Lung (tissue), 12 donors: Measurements from ENCODE around the gene SZT2. TPM values are rescaled to one million over a fixed set of nuclear protein-coding genes. Genes with fewer than 3 reads are reported as not detected.

Experiments
- ATAC-seq: fragments of 200-7000 bp; cut with Tn5 transposase; one replicate; pipeline ENCODE4 v1.9.1; 2020; ENCODE audit warnings: moderate number of reproducible peaks; ENCODE audit not compliant: insufficient read depth, low FRiP score
- DNase-seq, 3 donors: peaks; one replicate each; pipeline ENCODE4 v3.0.0-alpha.2; 2013 to 2017
- H3K27ac ChIP-seq, 2 donors: one replicate each; pipeline ENCODE4 v1.5.1; 2013; ENCODE audit warnings: mild to moderate bottlenecking in 2 of 2, moderate library complexity in 2 of 2, control low read depth in 1 of 2, inconsistent platforms in 1 of 2, low read depth in 1 of 2, low read length in 1 of 2
- H3K27me3 ChIP-seq, 3 donors: one replicate each; pipeline ENCODE4 v1.5.1; 2013; ENCODE audit warnings: low read length in 2 of 3; ENCODE audit not compliant: control insufficient read depth in 3 of 3, insufficient read depth in 3 of 3
- H3K36me3 ChIP-seq, 4 donors: one replicate each; pipeline ENCODE4 v1.5.1; 2013; ENCODE audit warnings: low read length in 4 of 4, mild to moderate bottlenecking in 1 of 4, moderate library complexity in 1 of 4; ENCODE audit not compliant: control insufficient read depth in 4 of 4, insufficient read depth in 4 of 4
- H3K4me1 ChIP-seq, 5 donors: one replicate each; pipeline ENCODE4 v1.5.1; 2013; ENCODE audit warnings: low read length in 5 of 5, mild to moderate bottlenecking in 2 of 5, moderate library complexity in 1 of 5; ENCODE audit not compliant: control insufficient read depth in 5 of 5, insufficient read depth in 5 of 5
- H3K4me3 ChIP-seq: one replicate; pipeline ENCODE4 v1.5.1; 2013; ENCODE audit warnings: mild to moderate bottlenecking, control low read depth, moderate library complexity
- H3K9ac ChIP-seq, 2 donors: one replicate each; pipeline ENCODE4 v1.5.1; 2013; ENCODE audit warnings: low read length in 2 of 2, control low read depth in 1 of 2; ENCODE audit not compliant: insufficient read depth in 1 of 2
- H3K9me3 ChIP-seq, 4 donors: one replicate each; pipeline ENCODE4 v1.5.1; 2013; ENCODE audit warnings: low read length in 3 of 4, mild to moderate bottlenecking in 1 of 4, moderate library complexity in 1 of 4; ENCODE audit not compliant: control insufficient read depth in 4 of 4, insufficient read depth in 3 of 4
- CTCF ChIP-seq: IDR thresholded peaks from 2 replicates; pipeline ENCODE4 v1.5.1; 2012; ENCODE audit warnings: mild to moderate bottlenecking; ENCODE audit errors: control extremely low read depth, extremely low read depth
- WGBS, 2 donors: extraction: QIAGEN DNeasy Blood & Tissue Kit; methylation state at CpG; one replicate each; pipeline ENCODE4 v1.1.7; 2013; 5-methylcytosine and 5-hydroxymethylcytosine counted together
- polyA plus RNA-seq, 2 donors: library from polyadenylated mRNA; stranded (reverse); fragments of 200-250 nt; gene quantifications; one replicate each; pipeline ENCODE4 v1.2.1, GENCODE V29; 2013
- total RNA-seq, 2 donors: library from RNA; depleted of rRNA in 1 of 2; stranded (reverse); fragments of >200 nt in 1 of 2; gene quantifications; one replicate each; pipeline ENCODE4 v1.2.1, GENCODE V29; 2014 to 2021
- donor health status: control.
- donor health status: control.
- donor health status: Bipolar disorder and iron deficiency.
- donor health status: healthy.
- donor health status: DM: yes; HTN: yes; CAD: no.

The SZT2 gene
- total and polyA plus RNA-seq, 4 donors, result 15.2 to 71.5 (median 40.2) TPM

GRCh38 chr1:43426221-43426620, 36.5 kb downstream of the SZT2 start:
- no peak for ATAC-seq
- Histone ChIP-seq H3K4me1 (peaks cover 0 to 8% (median 0%) of the 10 kb centered on the region in 5 donors), H3K27me3 (no peaks in the 10 kb centered on the region), H3K27ac (no peak overlapping the region), H3K36me3 (peaks cover 21 to 83% (median 50%) of the 10 kb centered on the region in 4 donors), H3K4me3 (no peak overlapping the region), H3K9me3 (peaks cover 0 to 1% (median 0%) of the 10 kb centered on the region in 4 donors), H3K9ac (no peak overlapping the region)
- WGBS, 2 donors, result 88 to 93% methylated on average over 11 of the region's 11 CpGs
- TF ChIP-seq CTCF, result no peak
- DNase-seq, result no peak

DNA sequence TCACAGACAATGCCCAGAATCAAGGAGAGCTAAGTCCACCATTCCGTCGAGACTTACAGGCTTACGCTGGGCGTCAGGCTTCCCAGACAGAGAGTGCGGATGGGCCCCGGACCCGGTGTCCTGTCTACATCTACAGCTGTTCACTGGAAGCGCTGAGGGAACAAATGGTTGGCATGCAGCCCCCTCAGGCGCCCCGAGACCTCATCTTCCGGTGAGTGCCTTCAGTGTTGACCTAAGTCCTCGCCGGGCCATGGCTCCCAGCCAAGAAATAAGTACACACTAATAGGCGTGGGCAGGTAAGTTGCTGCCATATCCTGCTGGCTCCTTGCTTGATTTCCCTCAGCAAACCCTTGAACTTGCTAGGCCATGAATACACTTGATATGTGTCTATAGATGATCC, 37.8 kb downstream of the SZT2 start:
- WGBS, 2 donors, result 80 to 91% methylated on average over 14 of the region's 14 CpGs
- ATAC-seq (no peak), DNase-seq (peak in 2 of 3 donors; percentile 31 to 48)
- Histone ChIP-seq H3K36me3 (peaks cover 27 to 84% (median 54%) of the 10 kb centered on the region in 4 donors), H3K9me3 (peaks cover 0 to 1% (median 0%) of the 10 kb centered on the region in 4 donors), H3K27ac (no peak overlapping the region), H3K27me3 (no peaks in the 10 kb centered on the region), H3K4me3 (no peak overlapping the region), H3K4me1 (peaks cover 0 to 8% (median 0%) of the 10 kb centered on the region in 5 donors), H3K9ac (no peak overlapping the region)
- TF ChIP-seq CTCF, result no peak

GRCh38 chr1:43427941-43428340, 38.2 kb downstream of the SZT2 start:
- H3K9ac ChIP-seq, result no peak overlapping the region
- H3K27ac ChIP-seq, result no peak overlapping the region
- WGBS, 2 donors, result 85 to 86% methylated on average over 9 of the region's 9 CpGs
- H3K4me3 ChIP-seq, result no peak overlapping the region
- H3K9me3 ChIP-seq, result peaks cover 0 to 1% (median 0%) of the 10 kb centered on the region in 4 donors
- ATAC-seq (no peak), DNase-seq (no peak)
- no peaks in the 10 kb centered on the region for H3K27me3 ChIP-seq
- H3K4me1 ChIP-seq, result peaks cover 0 to 8% (median 0%) of the 10 kb centered on the region in 5 donors
- TF ChIP-seq CTCF, result no peak
- H3K36me3 ChIP-seq, result peaks cover 27 to 85% (median 56%) of the 10 kb centered on the region in 4 donors

DNA sequence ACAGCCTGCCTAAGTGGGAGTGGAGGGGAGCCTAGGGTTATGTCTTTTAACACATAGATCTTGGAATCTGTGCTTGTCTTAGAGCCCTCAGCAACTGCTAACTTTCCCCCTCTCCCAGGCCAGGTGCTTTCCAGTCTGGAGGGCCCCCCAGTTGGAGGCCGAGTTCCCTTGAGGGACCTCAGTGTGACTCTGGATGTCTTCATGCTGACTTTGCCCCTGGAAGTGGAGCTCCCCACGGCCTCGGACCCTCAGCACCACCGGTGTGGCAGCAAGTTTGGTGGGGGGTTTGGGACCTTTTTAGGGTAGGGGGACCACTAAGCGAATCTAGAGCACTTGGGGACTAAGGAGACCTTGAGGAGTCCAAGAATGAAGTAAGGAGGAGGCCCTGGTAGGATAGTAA, 41.1 kb downstream of the SZT2 start:
- no peak overlapping the region for H3K9ac ChIP-seq
- TF ChIP-seq CTCF, result no peak
- WGBS, 2 donors, result 97 to 100% methylated on average over 5 of the region's 5 CpGs
- no peak overlapping the region for H3K27ac ChIP-seq
- H3K27me3 ChIP-seq, result no peaks in the 10 kb centered on the region
- H3K36me3 ChIP-seq, result peaks cover 30 to 83% (median 60%) of the 10 kb centered on the region in 4 donors
- H3K9me3 ChIP-seq, result no peaks in the 10 kb centered on the region
- no peak overlapping the region for H3K4me3 ChIP-seq
- no peak for ATAC-seq
- peaks cover 0 to 12% (median 0%) of the 10 kb centered on the region in 5 donors for H3K4me1 ChIP-seq
- no peak for DNase-seq
